Neural cell (in vitro differentiated cells): ENCODE data around the gene RNGTT.

Experiments used
- CTCF ChIP-seq: fragments of 450-650 bp; IDR thresholded peaks from 2 replicates; pipeline ENCODE4 v1.5.1; 2014; ENCODE audit warnings: antibody characterized with exemption, mild to moderate bottlenecking, moderate library complexity; ENCODE audit not compliant: poor library complexity, severe bottlenecking
- EP300 ChIP-seq: fragments of 450-650 bp; conservative IDR thresholded peaks from 2 replicates; pipeline ENCODE4 v1.6.1; 2014; ENCODE audit warnings: antibody characterized with exemption, mild to moderate bottlenecking, moderate library complexity; ENCODE audit not compliant: poor library complexity, severe bottlenecking
- POLR2AphosphoS5 ChIP-seq: IDR thresholded peaks from 2 replicates; pipeline ENCODE4 v1.6.1; 2012

GRCh38 chr6:88983532-88983931, 20.1 kb upstream of the RNGTT start:
- TF ChIP-seq POLR2AphosphoS5 (no peak), CTCF (peak; percentile 50), EP300 (no peak)
